Chondrocyte (in vitro differentiated cells): ENCODE measurements around the gene KIF23. TPM values are rescaled to one million over a fixed set of nuclear protein-coding genes. Genes with fewer than 3 reads are reported as not detected.

Experiments used
- DNase-seq: peaks from one replicate; pipeline ENCODE4 v3.0.0; 2021; ENCODE audit warnings: mixed read lengths, low spot score
- H3K27ac Mint-ChIP-seq: one replicate; pipeline ENCODE4 v1.8.0; 2021; ENCODE audit warnings: mild to moderate bottlenecking, moderate library complexity, mixed read lengths; ENCODE audit not compliant: unreplicated experiment
- H3K27me3 Mint-ChIP-seq: 2 replicates; pipeline ENCODE4 v1.8.0; 2021; ENCODE audit warnings: low read depth, mixed read lengths
- H3K36me3 Mint-ChIP-seq: 2 replicates; pipeline ENCODE4 v1.8.0; 2021; ENCODE audit warnings: low read depth, mixed read lengths
- H3K4me1 Mint-ChIP-seq: 2 replicates; pipeline ENCODE4 v1.8.0; 2021; ENCODE audit warnings: low read depth, mild to moderate bottlenecking, mixed read lengths
- H3K4me3 Mint-ChIP-seq: one replicate; pipeline ENCODE4 v1.8.0; 2021; ENCODE audit warnings: mild to moderate bottlenecking, moderate library complexity, mixed read lengths; ENCODE audit not compliant: unreplicated experiment
- H3K9me3 Mint-ChIP-seq: 2 replicates; pipeline ENCODE4 v1.8.0; 2021; ENCODE audit warnings: low read depth, mixed read lengths
- CTCF ChIP-seq: fragments of 200-600 bp; sonication (generic); IDR thresholded peaks from 2 replicates; pipeline ENCODE4 v1.5.0; 2021; ENCODE audit warnings: antibody characterized with exemption, mild to moderate bottlenecking, moderate library complexity
- total RNA-seq: library from RNA; stranded (reverse); gene quantifications from 3 replicates; pipeline ENCODE4 v1.2.1, GENCODE V29; 2021

The KIF23 gene
- total RNA-seq, 1 donor from 2014 or later = 13.5 TPM

- no peak for DNase-seq
- Mint-ChIP-seq H3K36me3 (no peaks in the 10 kb centered on the region), H3K9me3 (no peaks in the 10 kb centered on the region), H3K27ac (no peak overlapping the region), H3K4me3 (no peak overlapping the region), H3K4me1 (peaks cover 12% of the 10 kb centered on the region), H3K27me3 (no peaks in the 10 kb centered on the region)
- no peak for TF ChIP-seq CTCF
Observed at GRCh38 chr15:69385831-69386230, 28.3 kb upstream of the KIF23 start.

GRCh38 chr15:69386284-69386683, 27.9 kb upstream of the KIF23 start:
- H3K27me3 Mint-ChIP-seq = no peaks in the 10 kb centered on the region
- H3K36me3 Mint-ChIP-seq = no peaks in the 10 kb centered on the region
- H3K9me3 Mint-ChIP-seq = no peaks in the 10 kb centered on the region
- H3K4me3 Mint-ChIP-seq = no peak overlapping the region
- TF ChIP-seq CTCF = no peak
- peaks cover 12% of the 10 kb centered on the region for H3K4me1 Mint-ChIP-seq
- H3K27ac Mint-ChIP-seq = no peak overlapping the region
- no peak for DNase-seq

- Mint-ChIP-seq H3K9me3 (no peaks in the 10 kb centered on the region), H3K4me3 (no peak overlapping the region), H3K4me1 (peaks cover 17% of the 10 kb centered on the region), H3K27me3 (no peaks in the 10 kb centered on the region), H3K27ac (no peak overlapping the region), H3K36me3 (peaks cover 2% of the 10 kb centered on the region)
- no peak for TF ChIP-seq CTCF
- no peak for DNase-seq
Observed at GRCh38 chr15:69388260-69388705, 25.9 kb upstream of the KIF23 start.

- no peak overlapping the region for H3K4me3 Mint-ChIP-seq
- no peak for TF ChIP-seq CTCF
- H3K36me3 Mint-ChIP-seq = peaks cover 2% of the 10 kb centered on the region
- no peaks in the 10 kb centered on the region for H3K9me3 Mint-ChIP-seq
- peaks cover 28% of the 10 kb centered on the region for H3K4me1 Mint-ChIP-seq
- no peaks in the 10 kb centered on the region for H3K27me3 Mint-ChIP-seq
- no peak overlapping the region for H3K27ac Mint-ChIP-seq
- no peak for DNase-seq
Observed at GRCh38 chr15:69389426-69389825, 24.7 kb upstream of the KIF23 start.

GRCh38 chr15:69390575-69390974, 23.6 kb upstream of the KIF23 start:
- Mint-ChIP-seq H3K27ac (no peak overlapping the region), H3K9me3 (no peaks in the 10 kb centered on the region), H3K36me3 (peaks cover 2% of the 10 kb centered on the region), H3K4me3 (no peak overlapping the region), H3K4me1 (peaks cover 33% of the 10 kb centered on the region), H3K27me3 (no peaks in the 10 kb centered on the region)
- TF ChIP-seq CTCF = no peak
- no peak for DNase-seq
